ENCODE results near the gene PITPNC1.
"Not testable (repeated sequence)": the region's sequence is repeated elsewhere in the genome, so short reads cannot be mapped to it uniquely, and the experiment has no call there.

Gene PITPNC1

GRCh38 chr17:67386965-67387551 lies 10.0 kb downstream of the PITPNC1 start:
- Histone ChIP-seq H3K4me1 (ENCODE audit: insufficient read depth, low read length) (no peaks in the 10 kb centered on the region), H3K27ac (ENCODE audit: low read depth, low read length) (no peak overlapping the region), H3K27me3 (ENCODE audit: insufficient read depth, low read length) (no peaks in the 10 kb centered on the region), H3K36me3 (ENCODE audit: insufficient read depth, low read length) (peaks cover 3% of the 10 kb centered on the region; the same call in 1 of the 2 replicates), H3K9me3 (ENCODE audit: insufficient read depth, low read depth, low read length) (no peaks in the 10 kb centered on the region), H3K9ac (ENCODE audit: low read depth, low read length) (no peak overlapping the region), H3K4me3 (ENCODE audit: low read length) (no peak overlapping the region)
- WGBS = 70% methylated on average over 15 of the region's 16 CpGs

DNA sequence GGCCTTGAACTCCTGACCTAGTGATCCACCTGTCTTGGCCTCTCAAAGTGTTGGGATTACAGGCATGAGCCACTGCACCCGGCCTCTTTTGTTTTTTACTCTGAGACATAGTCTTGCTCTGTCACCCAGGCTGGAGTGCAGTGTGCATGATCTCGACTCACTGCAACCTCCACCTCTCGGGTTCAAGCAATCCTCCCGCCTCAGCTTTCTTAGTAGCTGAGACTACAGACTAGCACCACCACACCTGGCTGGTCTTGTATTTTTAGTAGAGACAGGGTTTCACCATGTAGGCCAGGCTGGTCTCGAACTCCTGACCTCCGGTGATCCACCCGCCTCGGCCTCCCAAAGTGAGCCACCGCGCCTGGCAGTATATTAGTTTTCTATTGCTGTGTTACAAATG lies 11.5 kb downstream of the PITPNC1 start:
- not testable (repeated sequence) for H3K4me1 ChIP-seq (ENCODE audit: insufficient read depth, low read length); H3K27ac ChIP-seq (ENCODE audit: low read depth, low read length); H3K9me3 ChIP-seq (ENCODE audit: insufficient read depth, low read depth, low read length); H3K36me3 ChIP-seq (ENCODE audit: insufficient read depth, low read length); H3K4me3 ChIP-seq (ENCODE audit: low read length); H3K9ac ChIP-seq (ENCODE audit: low read depth, low read length); H3K27me3 ChIP-seq (ENCODE audit: insufficient read depth, low read length)
- WGBS = 96% methylated on average over 10 of the region's 10 CpGs

DNA sequence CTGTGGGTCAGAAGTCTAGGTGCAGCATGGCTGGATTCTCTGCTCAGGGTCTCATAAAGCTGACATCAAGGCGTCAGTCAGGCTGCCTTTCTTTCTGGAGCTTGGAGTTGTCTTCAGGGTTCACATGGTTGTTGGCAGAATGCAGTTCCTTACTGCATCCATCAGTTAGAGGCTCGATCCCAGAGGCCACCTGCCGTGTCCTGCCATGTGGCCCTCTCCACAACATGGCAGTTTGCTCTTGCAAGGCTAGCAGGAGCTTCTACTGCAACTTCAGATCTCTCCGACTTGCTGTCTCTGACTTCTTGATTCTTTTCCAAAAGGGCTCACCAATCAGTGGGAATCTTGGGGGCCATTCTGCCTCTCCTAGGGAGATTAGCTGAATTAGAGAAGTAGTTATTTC lies 11.9 kb downstream of the PITPNC1 start:
- peaks cover 3% of the 10 kb centered on the region; the same call in 1 of the 2 replicates for H3K36me3 ChIP-seq (ENCODE audit: insufficient read depth, low read length)
- 0 out of 2 replicates have a peak, but pooled peaks cover 5% of the 10 kb centered on the region for H3K4me1 ChIP-seq (ENCODE audit: insufficient read depth, low read length)
- H3K27me3 ChIP-seq (ENCODE audit: insufficient read depth, low read length) = no peaks in the 10 kb centered on the region
- H3K27ac ChIP-seq (ENCODE audit: low read depth, low read length) = no peak overlapping the region
- H3K9ac ChIP-seq (ENCODE audit: low read depth, low read length) = no peak overlapping the region
- H3K9me3 ChIP-seq (ENCODE audit: insufficient read depth, low read depth, low read length) = no peaks in the 10 kb centered on the region
- no peak overlapping the region for H3K4me3 ChIP-seq (ENCODE audit: low read length)
- WGBS = 85% methylated on average over 4 of the region's 4 CpGs

GRCh38 chr17:67390006-67390645 lies 13.0 kb downstream of the PITPNC1 start:
- Histone ChIP-seq H3K4me1 (ENCODE audit: insufficient read depth, low read length) (0 out of 2 replicates have a peak, but pooled peaks cover 5% of the 10 kb centered on the region), H3K9me3 (ENCODE audit: insufficient read depth, low read depth, low read length) (no peaks in the 10 kb centered on the region), H3K36me3 (ENCODE audit: insufficient read depth, low read length) (peaks cover 2% of the 10 kb centered on the region; the same call in 1 of the 2 replicates), H3K9ac (ENCODE audit: low read depth, low read length) (no peak overlapping the region), H3K27me3 (ENCODE audit: insufficient read depth, low read length) (no peaks in the 10 kb centered on the region), H3K4me3 (ENCODE audit: low read length) (no peak overlapping the region), H3K27ac (ENCODE audit: low read depth, low read length) (no peak overlapping the region)
- 93% methylated on average over 6 of the region's 6 CpGs for WGBS

GRCh38 chr17:67390646-67391361 lies 13.7 kb downstream of the PITPNC1 start:
- WGBS = 90% methylated on average over 7 of the region's 9 CpGs
- Histone ChIP-seq H3K4me3 (ENCODE audit: low read length) (no peak overlapping the region), H3K9me3 (ENCODE audit: insufficient read depth, low read depth, low read length) (no peaks in the 10 kb centered on the region), H3K27ac (ENCODE audit: low read depth, low read length) (no peak overlapping the region), H3K36me3 (ENCODE audit: insufficient read depth, low read length) (0 out of 2 replicates have a peak, but pooled peaks cover 2% of the 10 kb centered on the region), H3K4me1 (ENCODE audit: insufficient read depth, low read length) (0 out of 2 replicates have a peak, but pooled peaks cover 5% of the 10 kb centered on the region), H3K9ac (ENCODE audit: low read depth, low read length) (no peak overlapping the region), H3K27me3 (ENCODE audit: insufficient read depth, low read length) (no peaks in the 10 kb centered on the region)

DNA sequence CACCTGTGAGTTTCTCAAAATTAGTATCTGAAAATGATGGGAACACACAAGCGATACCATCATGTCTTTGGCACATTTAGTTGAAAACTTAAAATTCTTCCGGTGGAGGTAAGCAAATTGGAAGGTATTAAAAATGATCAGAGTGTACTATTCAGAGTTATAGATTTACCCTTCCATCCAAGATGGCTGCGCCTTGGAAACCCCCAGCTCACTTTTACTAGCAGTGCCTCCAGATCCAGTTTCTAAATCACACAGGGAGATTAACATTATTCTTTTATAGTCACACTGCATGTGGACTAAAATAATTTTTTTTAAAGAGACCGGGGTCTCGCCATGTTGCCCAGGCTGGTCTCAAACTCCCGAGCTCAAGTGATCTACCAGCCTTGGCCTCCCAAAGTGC lies 15.0 kb downstream of the PITPNC1 start:
- 97% methylated on average over 5 of the region's 6 CpGs for WGBS
- no peak overlapping the region for H3K27ac ChIP-seq (ENCODE audit: low read depth, low read length)

GRCh38 chr17:67393809-67394397 lies 16.8 kb downstream of the PITPNC1 start:
- 94% methylated on average over 9 of the region's 9 CpGs for WGBS

More for the DNA sequence above, 15.0 kb downstream of the PITPNC1 start:
- no peak overlapping the region for H3K9ac ChIP-seq (ENCODE audit: low read depth, low read length)
- H3K4me3 ChIP-seq (ENCODE audit: low read length) = no peak overlapping the region
- no peaks in the 10 kb centered on the region for H3K27me3 ChIP-seq (ENCODE audit: insufficient read depth, low read length)
- H3K4me1 ChIP-seq (ENCODE audit: insufficient read depth, low read length) = 0 out of 2 replicates have a peak, but pooled peaks cover 5% of the 10 kb centered on the region
- H3K9me3 ChIP-seq (ENCODE audit: insufficient read depth, low read depth, low read length) = no peaks in the 10 kb centered on the region
- 0 out of 2 replicates have a peak, but pooled peaks cover 2% of the 10 kb centered on the region for H3K36me3 ChIP-seq (ENCODE audit: insufficient read depth, low read length)

DNA sequence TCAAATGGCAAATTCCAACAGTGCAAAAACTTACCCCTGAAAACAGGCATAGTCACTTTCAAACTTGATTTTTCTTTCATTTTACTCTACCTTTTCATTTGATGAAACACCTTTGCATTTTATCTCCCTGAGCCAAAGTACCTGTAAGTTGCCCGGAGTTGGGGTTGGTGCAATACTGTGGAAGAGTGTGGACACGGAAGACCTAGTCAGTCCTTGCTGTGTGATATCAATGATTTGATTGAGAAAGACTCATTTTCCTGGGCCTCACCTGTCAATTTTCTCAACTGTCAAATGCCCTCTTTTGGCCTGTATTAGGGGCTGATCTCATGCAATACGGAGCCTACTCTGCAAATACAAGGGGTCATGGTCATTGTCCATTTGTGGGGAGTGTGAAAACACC lies 22.6 kb downstream of the PITPNC1 start:
- WGBS = 97% methylated on average over 3 of the region's 3 CpGs
- Histone ChIP-seq H3K27ac (ENCODE audit: low read depth, low read length) (no peak overlapping the region), H3K27me3 (ENCODE audit: insufficient read depth, low read length) (no peaks in the 10 kb centered on the region), H3K9ac (ENCODE audit: low read depth, low read length) (no peak overlapping the region), H3K4me3 (ENCODE audit: low read length) (no peak overlapping the region), H3K36me3 (ENCODE audit: insufficient read depth, low read length) (0 out of 2 replicates have a peak, but pooled peaks cover 2% of the 10 kb centered on the region), H3K4me1 (ENCODE audit: insufficient read depth, low read length) (peaks cover 25% of the 10 kb centered on the region; the same call in 1 of the 2 replicates), H3K9me3 (ENCODE audit: insufficient read depth, low read depth, low read length) (no peaks in the 10 kb centered on the region)

More at GRCh38 chr17:67393809-67394397, 16.8 kb downstream of the PITPNC1 start:
- Histone ChIP-seq H3K36me3 (ENCODE audit: insufficient read depth, low read length) (0 out of 2 replicates have a peak, but pooled peaks cover 2% of the 10 kb centered on the region), H3K4me1 (ENCODE audit: insufficient read depth, low read length) (0 out of 2 replicates have a peak, but pooled peaks cover 5% of the 10 kb centered on the region), H3K27me3 (ENCODE audit: insufficient read depth, low read length) (no peaks in the 10 kb centered on the region), H3K9ac (ENCODE audit: low read depth, low read length) (no peak overlapping the region), H3K4me3 (ENCODE audit: low read length) (no peak overlapping the region), H3K9me3 (ENCODE audit: insufficient read depth, low read depth, low read length) (no peaks in the 10 kb centered on the region), H3K27ac (ENCODE audit: low read depth, low read length) (no peak overlapping the region)

- WGBS = 88% methylated on average over 6 of the region's 6 CpGs
- Histone ChIP-seq H3K4me3 (ENCODE audit: low read length) (no peak overlapping the region), H3K36me3 (ENCODE audit: insufficient read depth, low read length) (0 out of 2 replicates have a peak, but pooled peaks cover under 1% of the 10 kb centered on the region), H3K9ac (ENCODE audit: low read depth, low read length) (no peak overlapping the region), H3K27ac (ENCODE audit: low read depth, low read length) (no peak overlapping the region), H3K4me1 (ENCODE audit: insufficient read depth, low read length) (peaks cover 25% of the 10 kb centered on the region; the same call in 1 of the 2 replicates), H3K9me3 (ENCODE audit: insufficient read depth, low read depth, low read length) (no peaks in the 10 kb centered on the region), H3K27me3 (ENCODE audit: insufficient read depth, low read length) (no peaks in the 10 kb centered on the region)
Observed at GRCh38 chr17:67400193-67400592, 23.1 kb downstream of the PITPNC1 start.

- Histone ChIP-seq H3K36me3 (ENCODE audit: insufficient read depth, low read length) (no peaks in the 10 kb centered on the region), H3K27ac (ENCODE audit: low read depth, low read length) (no peak overlapping the region), H3K9ac (ENCODE audit: low read depth, low read length) (no peak overlapping the region), H3K27me3 (ENCODE audit: insufficient read depth, low read length) (no peaks in the 10 kb centered on the region), H3K9me3 (ENCODE audit: insufficient read depth, low read depth, low read length) (no peaks in the 10 kb centered on the region), H3K4me1 (ENCODE audit: insufficient read depth, low read length) (peaks cover 25% of the 10 kb centered on the region; the same call in 1 of the 2 replicates), H3K4me3 (ENCODE audit: low read length) (no peak overlapping the region)
- 97% methylated on average over 8 of the region's 9 CpGs for WGBS
Observed at GRCh38 chr17:67401106-67401505, 24.0 kb downstream of the PITPNC1 start.

Measured in HUES64 (cell line).